ENCODE results near the gene SYT14.

GRCh38 chr1:210185063-210185462 is 247.0 kb downstream of the SYT14 start:
- TF ChIP-seq CSRNP3 (CRISPR knock-in tag; IDR thresholded peaks at IDR 0.05) (no peak), ZC3H10 (CRISPR knock-in tag; IDR thresholded peaks at IDR 0.05) (no peak), CSDC2 (CRISPR knock-in tag; IDR thresholded peaks at IDR 0.05) (no peak)

All from SK-N-SH treated with all-trans-retinoic acid at 6 μM for 48 hours (cell line).